Dedifferentiated amniotic fluid mesenchymal stem cell (primary cell): ENCODE data around the gene COG7.

ENCODE experiments used
- DNase-seq: peaks from one replicate; pipeline ENCODE4 v3.0.0-alpha.2; 2016; ENCODE audit errors: extremely low spot score

COG7 gene

DNA sequence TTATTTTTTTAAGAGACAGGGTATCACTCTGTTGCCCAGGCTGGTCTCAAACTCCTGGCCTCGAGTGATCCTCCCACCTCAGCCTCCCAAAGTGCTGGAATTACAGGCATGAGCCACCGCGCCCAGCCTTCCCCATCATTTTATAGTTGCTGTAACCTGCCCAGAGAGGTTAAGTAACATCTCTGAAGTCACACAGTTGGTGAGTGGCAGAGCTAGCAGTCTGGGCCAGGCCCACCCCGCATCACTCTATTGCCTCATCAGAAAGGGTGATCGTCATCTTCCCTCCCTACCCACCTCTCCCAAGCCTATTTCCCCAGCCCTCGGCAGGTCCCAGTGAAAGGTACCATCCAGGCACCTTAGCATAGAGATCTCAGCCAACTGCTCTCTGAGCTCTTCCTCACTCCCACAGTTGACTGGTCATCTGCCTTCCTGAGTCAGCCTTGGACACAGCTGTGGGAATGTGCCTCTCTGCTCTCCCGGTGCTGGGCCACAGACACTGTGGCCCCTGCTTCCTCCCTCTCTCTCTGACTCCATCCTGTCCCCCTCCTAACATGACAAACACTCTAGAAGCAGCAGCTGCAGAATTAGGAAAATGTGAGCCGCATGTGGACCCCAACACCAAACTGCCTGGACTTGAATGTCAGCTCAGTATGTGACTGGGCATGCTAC lies 93.8 kb downstream of the COG7 start:
- no peak for DNase-seq

GRCh38 chr16:23357761-23358290 lies 95.2 kb downstream of the COG7 start:
- DNase-seq, result no peak

- no peak for DNase-seq
Observed at GRCh38 chr16:23356941-23357340, 96.0 kb downstream of the COG7 start.

DNA sequence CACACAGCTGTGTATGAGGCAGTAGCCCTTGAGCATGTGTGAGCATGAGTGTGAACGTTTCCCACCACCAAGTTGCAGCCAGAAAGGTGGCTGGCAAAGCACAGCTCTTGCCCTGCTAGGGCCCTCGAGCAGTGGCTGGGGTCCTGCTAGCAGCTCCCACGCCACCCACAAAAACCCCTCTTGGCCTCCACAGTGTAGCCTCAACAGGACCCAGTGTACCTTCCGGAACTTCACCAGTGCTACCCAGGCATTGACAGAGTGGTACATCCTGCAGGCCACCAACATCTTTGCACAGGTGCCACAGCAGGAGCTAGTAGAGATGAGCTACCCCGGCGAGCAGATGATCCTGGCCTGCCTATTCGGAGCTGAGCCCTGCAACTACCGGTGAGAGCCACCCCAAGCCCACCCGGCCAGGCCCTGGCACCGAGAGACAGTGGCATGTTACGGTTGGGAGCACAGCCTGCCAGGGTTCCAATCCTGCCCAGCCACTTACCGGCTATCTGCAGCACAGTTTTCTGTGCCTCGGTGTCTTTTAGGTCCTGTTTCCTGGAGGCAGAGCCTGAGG lies 97.8 kb downstream of the COG7 start:
- DNase-seq, result no peak

DNA sequence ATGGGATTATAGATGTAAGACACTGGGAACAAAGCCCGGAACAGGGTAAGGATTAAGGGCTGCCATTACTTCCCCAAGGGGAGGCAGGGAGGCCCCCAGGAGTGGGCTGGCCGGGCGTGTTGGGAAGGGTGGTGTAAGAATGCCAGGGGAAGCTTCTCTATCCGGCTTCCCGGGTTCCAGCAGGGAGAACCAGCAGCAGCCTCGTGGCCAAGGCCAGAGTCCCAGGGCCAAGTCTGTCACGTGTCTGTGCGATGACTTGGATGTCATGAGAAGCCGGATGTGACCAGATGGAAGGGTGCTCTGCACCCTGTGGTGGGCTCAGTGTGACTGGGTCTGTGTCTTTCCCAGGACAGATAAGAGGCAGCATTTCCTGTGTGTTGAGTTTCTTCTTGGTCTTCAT lies 98.7 kb downstream of the COG7 start:
- DNase-seq, result no peak

DNA sequence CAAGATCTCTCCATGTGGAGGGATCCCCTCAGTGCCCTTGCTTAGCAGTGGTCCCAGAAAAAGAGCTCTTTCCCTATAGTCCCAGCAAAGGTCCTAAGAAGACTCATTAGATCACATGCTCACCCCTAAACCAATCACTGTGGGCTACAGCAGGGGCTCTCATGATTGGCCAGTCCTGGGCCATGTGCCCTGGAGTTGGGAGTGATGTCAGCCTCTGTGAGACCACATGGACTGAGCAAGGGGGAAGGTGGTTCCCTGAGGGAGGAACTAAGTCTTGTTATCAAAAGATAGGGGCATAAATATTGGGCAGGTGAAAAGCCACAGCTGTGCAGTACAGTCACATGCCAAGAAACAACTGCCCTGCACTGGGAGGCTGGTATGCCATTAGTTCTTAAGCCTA lies 99.5 kb downstream of the COG7 start:
- no peak for DNase-seq

DNA sequence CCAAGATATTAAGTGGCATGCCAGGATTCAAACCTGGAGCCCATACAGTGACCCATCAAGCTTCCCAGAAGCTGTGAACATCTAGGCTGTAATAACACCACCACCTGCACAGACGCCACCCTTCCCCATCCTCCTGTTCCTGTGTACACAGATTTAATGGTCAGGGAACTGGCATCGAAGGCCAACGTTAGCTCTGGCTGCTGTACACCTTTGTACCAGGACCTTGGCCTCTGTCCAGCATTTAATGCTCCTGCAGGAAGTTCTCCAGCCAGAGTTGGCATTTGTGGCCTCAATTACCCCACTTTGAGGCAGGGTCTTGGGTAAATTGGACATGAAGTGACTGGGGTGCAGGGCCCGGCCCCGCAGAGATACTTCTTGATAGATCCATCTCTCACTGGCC lies 101.6 kb downstream of the COG7 start:
- no peak for DNase-seq

GRCh38 chr16:23348579-23349469 lies 104.2 kb downstream of the COG7 start:
- DNase-seq, result no peak

DNA sequence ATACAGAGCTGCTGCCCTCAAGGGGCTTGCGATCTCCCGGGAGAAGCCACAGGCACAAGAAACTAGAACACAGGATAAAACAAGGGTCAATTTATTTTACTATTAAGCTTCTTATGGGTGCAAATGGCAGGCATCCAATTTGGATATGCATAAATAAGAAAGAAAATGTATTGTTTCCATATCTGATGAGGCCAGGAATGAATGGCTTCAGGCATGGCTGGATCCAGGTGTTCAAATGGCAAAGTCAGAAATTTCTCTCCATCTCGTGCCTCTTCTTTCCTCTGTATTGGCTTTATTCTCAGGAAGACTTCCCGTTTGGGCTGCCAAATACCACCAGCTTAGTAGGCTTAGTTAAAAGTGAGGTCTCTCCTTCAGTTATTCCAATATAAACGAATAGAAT lies 107.8 kb downstream of the COG7 start:
- no peak for DNase-seq

DNA sequence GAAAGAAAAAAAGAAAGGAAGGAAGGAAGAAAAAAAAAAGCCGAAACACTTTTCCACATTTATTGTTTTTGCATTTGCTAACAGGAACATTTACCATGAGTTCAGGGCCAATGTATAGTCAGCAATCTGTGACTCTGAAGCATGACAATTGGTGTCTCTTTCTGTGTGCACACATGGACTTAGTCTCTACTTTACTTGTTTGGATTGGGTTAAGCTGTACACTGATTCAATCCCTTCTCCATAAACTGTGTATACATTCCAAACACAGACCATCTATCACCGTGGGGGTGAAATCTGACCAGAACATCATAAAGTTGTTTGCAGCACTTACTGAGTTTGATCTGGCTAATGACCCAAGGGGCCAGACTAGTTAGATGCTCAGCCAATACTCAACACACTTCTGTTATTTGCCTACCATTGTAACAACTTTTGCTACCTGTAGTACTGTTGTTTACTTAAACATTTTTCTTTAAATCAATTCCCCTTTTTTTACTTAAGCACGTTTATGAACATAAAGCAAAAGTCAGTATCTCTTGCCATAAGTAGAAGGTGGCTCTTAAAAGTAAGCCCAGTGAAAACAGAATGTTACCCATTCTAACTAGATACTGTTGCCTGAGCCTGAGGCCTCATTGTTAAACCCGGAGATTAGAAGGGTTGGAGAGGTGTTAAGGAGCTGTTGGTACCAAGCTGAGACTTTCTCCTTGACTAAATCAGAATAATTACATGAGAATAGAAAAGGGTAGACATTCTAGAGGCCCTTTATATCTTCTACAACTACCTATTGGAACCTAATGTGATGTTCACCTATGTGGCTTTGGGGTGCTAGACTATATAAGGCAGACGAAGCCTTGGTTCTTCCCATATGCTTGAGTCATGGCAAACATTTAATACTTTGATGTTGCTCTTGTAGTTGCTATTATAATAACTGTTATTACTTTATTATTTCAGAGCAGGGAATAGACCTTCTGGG lies 109.1 kb downstream of the COG7 start:
- no peak for DNase-seq

GRCh38 chr16:23342083-23342640 lies 110.8 kb downstream of the COG7 start:
- DNase-seq, result no peak

- no peak for DNase-seq
Observed at GRCh38 chr16:23339787-23340186, 113.2 kb downstream of the COG7 start.
